Measurements from ENCODE around the gene GALNT4.
A peak's percentile ranks its signal among the peaks of the same experiment; 100 is the strongest.

GALNT4 gene

DNA sequence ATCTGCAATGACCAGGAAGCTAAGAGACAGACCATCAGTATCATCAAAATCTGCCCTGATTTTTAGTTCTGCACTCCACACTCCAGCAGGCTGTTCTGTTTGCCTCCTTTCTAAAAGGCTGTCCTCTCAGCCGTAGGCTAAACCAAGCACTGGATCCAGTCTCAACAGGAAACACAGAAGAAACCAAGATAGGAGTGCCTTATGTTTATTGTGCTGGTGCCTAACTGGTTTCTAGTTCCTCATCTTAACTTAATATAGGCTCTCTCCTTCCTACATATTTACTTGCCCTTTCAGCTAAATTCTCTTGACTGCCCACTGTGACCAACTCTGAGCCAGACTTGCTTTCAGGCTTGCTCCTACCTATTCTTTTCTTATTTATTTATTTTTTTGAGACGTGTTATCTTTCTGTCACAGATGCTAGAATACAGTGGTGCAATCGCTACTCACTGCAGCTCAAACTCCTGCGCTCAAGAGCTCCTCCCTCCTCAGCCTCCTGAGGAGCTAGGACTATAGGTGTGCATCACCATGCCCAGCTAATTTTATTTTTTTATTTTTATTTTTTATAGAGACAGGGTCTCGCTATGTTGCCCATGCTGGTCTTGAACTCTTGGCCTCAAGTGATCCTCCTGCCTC, 30.8 kb downstream of the GALNT4 start:
- Mint-ChIP-seq H3K4me1 (ENCODE audit: low read depth) (peaks cover 18% of the 10 kb centered on the region), H3K27me3 (ENCODE audit: low read depth) (no peaks in the 10 kb centered on the region), H3K27ac (peak overlapping the region; percentile 87), H3K9me3 (no peaks in the 10 kb centered on the region), H3K4me3 (no peak overlapping the region), H3K36me3 (ENCODE audit: low read depth) (peaks cover 25% of the 10 kb centered on the region)

DNA sequence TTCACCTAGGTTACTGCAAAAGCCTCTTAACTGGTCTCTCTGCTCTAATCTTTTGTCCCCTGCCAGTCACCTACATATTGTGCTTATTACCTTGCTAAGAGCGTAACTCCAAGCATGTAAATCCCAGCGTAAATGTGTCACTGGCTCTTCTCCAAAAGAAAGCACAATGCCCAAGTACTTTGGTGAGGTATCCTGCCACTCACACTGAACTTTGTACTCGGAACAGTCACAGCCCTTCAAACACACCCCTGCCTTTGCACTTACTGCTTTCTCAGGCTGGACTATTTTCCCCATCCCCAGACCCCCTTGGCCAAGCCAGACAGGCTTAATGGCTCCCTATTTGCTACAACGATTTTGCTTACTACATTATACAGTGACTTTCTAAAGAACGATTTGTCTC, 31.7 kb downstream of the GALNT4 start:
- H3K4me3 Mint-ChIP-seq = no peak overlapping the region
- H3K9me3 Mint-ChIP-seq = no peaks in the 10 kb centered on the region
- H3K36me3 Mint-ChIP-seq (ENCODE audit: low read depth) = peaks cover 25% of the 10 kb centered on the region
- H3K27me3 Mint-ChIP-seq (ENCODE audit: low read depth) = no peaks in the 10 kb centered on the region
- no peak overlapping the region for H3K27ac Mint-ChIP-seq
- H3K4me1 Mint-ChIP-seq (ENCODE audit: low read depth) = peaks cover 18% of the 10 kb centered on the region

DNA sequence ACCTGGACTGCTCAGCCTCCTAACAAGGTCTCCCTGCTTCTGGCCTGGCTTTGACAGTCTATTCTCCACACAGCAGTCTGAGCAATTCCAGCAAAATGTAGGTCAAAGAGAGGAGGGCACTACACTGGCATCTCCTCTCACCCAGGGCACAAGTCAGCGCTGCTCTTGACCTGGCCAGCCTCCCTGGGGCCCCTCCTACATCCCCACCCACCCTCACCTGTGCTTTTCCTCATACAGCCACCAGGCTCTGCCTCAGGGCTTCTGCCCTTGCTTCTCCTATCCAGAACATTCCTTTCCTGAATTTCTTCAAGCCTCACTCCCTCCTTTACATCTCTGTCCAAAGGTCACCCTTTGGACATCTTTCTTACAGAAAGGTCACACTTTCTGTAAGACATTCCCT, 33.7 kb downstream of the GALNT4 start:
- Mint-ChIP-seq H3K9me3 (no peaks in the 10 kb centered on the region), H3K4me3 (no peak overlapping the region), H3K27me3 (ENCODE audit: low read depth) (no peaks in the 10 kb centered on the region), H3K4me1 (ENCODE audit: low read depth) (peaks cover 14% of the 10 kb centered on the region), H3K27ac (no peak overlapping the region), H3K36me3 (ENCODE audit: low read depth) (peaks cover 28% of the 10 kb centered on the region)

DNA sequence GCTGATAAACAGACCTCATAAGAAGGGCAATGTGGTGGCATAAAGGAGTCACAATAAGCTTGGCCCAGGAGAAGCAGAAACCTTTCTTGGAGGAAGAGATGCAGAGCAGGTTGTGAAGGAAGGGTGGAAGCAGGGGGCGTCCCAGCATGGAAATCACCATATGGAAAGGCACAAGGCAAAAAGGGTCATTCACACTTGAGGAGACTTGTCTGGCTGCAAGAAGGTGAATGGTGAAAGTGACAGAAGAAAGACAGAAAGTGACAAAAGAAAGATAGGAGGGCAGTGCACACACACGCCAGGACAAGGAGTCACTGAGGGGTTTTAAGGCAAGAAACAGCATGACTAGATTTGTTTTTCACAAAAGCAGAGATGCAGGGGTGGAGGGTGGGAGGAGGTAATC, 38.3 kb downstream of the GALNT4 start:
- H3K4me1 Mint-ChIP-seq (ENCODE audit: low read depth) = no peaks in the 10 kb centered on the region
- H3K27ac Mint-ChIP-seq = no peak overlapping the region
- H3K4me3 Mint-ChIP-seq = no peak overlapping the region
- H3K9me3 Mint-ChIP-seq = no peaks in the 10 kb centered on the region
- H3K36me3 Mint-ChIP-seq (ENCODE audit: low read depth) = peaks cover 29% of the 10 kb centered on the region
- no peaks in the 10 kb centered on the region for H3K27me3 Mint-ChIP-seq (ENCODE audit: low read depth)

DNA sequence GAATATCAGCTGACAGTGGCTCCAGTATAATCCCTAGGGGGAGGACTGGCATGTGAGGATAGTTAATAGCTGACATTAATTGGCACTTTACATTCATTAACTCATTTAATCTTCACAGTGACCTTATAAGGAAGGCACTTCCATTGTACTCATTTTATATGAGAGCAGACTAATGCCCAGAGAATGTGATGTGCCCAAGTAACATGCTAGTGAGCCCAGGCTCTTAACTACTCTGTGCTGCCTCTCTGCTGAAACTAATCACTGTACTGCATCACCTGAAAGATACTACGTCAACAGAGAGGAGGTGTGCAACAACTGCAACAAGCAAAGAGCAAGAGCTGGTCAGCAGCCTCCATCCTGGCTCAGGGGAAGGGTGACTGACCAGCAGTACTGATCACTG, 40.1 kb downstream of the GALNT4 start:
- Mint-ChIP-seq H3K36me3 (ENCODE audit: low read depth) (peaks cover 30% of the 10 kb centered on the region), H3K4me3 (no peak overlapping the region), H3K27me3 (ENCODE audit: low read depth) (no peaks in the 10 kb centered on the region), H3K9me3 (no peaks in the 10 kb centered on the region), H3K4me1 (ENCODE audit: low read depth) (no peaks in the 10 kb centered on the region), H3K27ac (no peak overlapping the region)

DNA sequence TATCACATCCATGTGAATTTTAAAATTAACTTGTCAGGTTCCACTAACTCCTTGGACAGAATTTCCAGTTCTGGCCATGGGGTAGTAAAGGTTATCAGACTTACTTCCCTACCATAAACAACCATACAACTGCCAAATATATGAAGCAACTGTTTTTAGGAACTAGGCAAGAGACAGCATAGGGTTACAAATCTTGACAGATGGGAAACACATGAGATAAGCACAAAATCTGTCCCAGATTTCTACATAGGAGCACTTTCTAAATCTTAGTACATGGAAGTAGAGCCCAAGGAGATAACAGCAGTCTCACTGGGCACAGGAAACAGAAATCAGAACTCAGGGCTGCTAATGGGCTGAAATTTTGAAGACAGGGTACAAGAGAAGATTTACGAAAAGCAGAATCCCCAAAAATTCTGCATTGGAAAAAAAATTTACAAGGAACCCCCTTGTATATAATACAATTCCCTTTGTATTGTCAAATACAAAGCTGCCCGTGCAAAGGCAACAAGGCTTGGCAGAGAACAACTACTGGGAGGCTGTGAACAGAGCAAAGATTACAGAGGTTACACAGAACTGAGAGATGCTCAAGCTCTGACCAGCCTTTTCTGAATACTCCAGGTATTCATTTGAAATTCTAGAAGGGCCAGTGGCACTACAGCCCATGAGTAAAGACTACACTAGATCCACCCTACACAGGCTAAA, 43.2 kb downstream of the GALNT4 start:
- peaks cover 7% of the 10 kb centered on the region for H3K4me1 Mint-ChIP-seq (ENCODE audit: low read depth)
- peaks cover 33% of the 10 kb centered on the region for H3K36me3 Mint-ChIP-seq (ENCODE audit: low read depth)
- H3K27ac Mint-ChIP-seq = peak overlapping the region; percentile 12
- H3K27me3 Mint-ChIP-seq (ENCODE audit: low read depth) = no peaks in the 10 kb centered on the region
- no peak overlapping the region for H3K4me3 Mint-ChIP-seq
- H3K9me3 Mint-ChIP-seq = no peaks in the 10 kb centered on the region

DNA sequence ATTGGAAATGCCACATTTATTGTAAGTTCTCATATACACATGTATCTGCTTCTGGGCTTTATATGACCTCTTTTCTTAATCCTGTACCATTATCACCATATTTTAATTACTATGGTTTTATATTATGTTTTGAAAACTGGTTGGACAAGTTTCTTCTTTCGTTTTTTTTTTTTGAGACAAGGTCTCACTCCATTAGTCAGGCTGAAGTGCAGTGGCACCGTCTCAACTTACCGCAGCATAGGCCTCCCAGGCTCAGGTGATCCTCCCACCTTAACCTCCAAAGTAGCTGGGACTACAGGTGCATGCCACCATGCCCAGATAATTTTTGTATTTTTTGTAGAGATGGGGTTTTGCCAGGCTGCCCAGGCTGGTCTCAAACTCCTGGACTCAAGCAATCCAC, 44.6 kb downstream of the GALNT4 start:
- H3K9me3 Mint-ChIP-seq = no peaks in the 10 kb centered on the region
- H3K27me3 Mint-ChIP-seq (ENCODE audit: low read depth) = no peaks in the 10 kb centered on the region
- peaks cover 23% of the 10 kb centered on the region for H3K36me3 Mint-ChIP-seq (ENCODE audit: low read depth)
- peaks cover 7% of the 10 kb centered on the region for H3K4me1 Mint-ChIP-seq (ENCODE audit: low read depth)
- no peak overlapping the region for H3K4me3 Mint-ChIP-seq
- no peak overlapping the region for H3K27ac Mint-ChIP-seq

DNA sequence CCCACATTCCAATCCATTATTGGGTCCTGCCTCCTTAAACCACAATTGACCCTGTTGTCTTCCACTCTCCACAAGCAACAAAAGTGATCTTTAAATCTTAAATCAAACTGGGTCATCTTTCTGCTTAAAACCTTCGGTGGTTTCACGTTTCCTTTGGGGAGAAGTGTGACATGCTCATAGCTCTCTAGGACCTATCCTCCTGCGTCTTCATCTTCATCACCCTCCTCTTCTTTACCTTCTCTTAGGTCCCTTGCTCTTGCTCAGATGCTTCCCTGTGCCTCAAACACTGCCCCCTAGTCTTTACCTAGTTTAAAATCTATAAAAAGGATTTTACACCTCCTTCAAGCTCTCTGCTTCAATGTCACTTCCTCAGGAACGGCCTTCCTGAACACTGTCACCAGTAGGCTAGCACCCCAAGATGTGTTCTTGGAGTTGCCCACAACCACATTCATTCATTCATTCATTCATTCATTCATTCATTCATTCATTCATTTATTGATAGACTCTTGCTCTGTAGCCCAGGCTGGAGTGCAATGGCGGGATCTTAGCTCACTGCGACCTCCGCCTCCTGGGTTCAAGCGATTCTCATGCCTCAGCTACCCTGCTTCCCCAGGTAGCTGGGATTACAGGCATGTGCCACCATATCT, 46.8 kb downstream of the GALNT4 start:
- no peaks in the 10 kb centered on the region for H3K27me3 Mint-ChIP-seq (ENCODE audit: low read depth)
- peaks cover 15% of the 10 kb centered on the region for H3K36me3 Mint-ChIP-seq (ENCODE audit: low read depth)
- no peaks in the 10 kb centered on the region for H3K9me3 Mint-ChIP-seq
- H3K4me1 Mint-ChIP-seq (ENCODE audit: low read depth) = peaks cover 16% of the 10 kb centered on the region
- peak overlapping the region; percentile 2 for H3K4me3 Mint-ChIP-seq
- H3K27ac Mint-ChIP-seq = peak overlapping the region; percentile 9

DNA sequence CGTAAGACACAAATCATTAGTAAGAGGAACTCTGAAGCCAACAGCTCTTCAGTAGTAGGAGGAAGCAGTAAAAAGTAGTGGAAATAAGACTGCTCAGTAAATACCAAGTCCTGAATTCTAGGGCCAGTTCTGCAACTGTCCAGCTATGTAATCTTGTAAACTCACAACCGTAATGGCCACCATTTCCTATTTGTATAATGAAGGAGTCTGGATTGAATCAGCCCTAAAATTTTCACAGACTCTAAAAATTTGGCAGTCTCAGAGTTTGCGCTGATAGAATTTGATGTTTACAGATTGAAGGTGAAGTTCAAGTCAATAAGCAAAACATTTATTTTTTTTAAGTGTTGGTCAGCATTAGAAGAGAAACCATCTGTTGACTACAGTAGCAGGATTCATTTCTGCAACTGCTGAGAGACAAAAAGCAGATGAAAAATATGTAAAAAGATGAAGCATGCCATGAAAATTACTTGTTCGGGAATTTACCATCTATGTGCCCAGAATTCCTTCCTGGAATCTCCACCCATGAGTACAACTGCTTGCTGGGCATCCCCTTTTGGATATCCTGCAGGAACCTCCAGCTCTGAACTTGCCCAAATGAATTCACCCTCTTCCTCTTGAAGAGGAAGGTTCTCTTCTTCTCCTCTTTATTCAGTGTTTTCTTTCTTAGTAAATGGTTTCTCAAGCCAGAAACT, 47.5 kb downstream of the GALNT4 start:
- H3K36me3 Mint-ChIP-seq (ENCODE audit: low read depth) = peaks cover 14% of the 10 kb centered on the region
- peaks cover 22% of the 10 kb centered on the region for H3K4me1 Mint-ChIP-seq (ENCODE audit: low read depth)
- no peak overlapping the region for H3K4me3 Mint-ChIP-seq
- no peak overlapping the region for H3K27ac Mint-ChIP-seq
- H3K27me3 Mint-ChIP-seq (ENCODE audit: low read depth) = no peaks in the 10 kb centered on the region
- no peaks in the 10 kb centered on the region for H3K9me3 Mint-ChIP-seq

DNA sequence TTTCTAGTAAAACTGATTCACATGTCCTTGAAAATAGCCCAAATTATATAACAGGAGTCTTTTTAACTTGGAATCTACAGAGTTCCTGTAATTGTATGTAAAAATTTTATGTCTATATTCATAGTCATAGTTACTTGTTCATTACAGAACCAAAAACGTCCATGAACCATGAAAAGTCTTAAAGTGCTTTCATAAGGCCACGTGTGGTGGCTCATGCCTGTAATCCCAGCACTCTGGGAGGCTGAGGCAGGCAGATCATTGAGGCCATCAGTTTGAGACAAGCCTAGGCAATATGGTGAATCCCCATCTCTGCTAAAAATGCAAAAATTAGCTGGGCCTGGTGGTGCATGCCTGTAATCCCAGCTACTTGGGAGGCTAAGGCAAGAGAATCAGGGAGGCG, 48.4 kb downstream of the GALNT4 start:
- H3K36me3 Mint-ChIP-seq (ENCODE audit: low read depth) = peaks cover 13% of the 10 kb centered on the region
- no peak overlapping the region for H3K4me3 Mint-ChIP-seq
- no peak overlapping the region for H3K27ac Mint-ChIP-seq
- H3K27me3 Mint-ChIP-seq (ENCODE audit: low read depth) = no peaks in the 10 kb centered on the region
- H3K4me1 Mint-ChIP-seq (ENCODE audit: low read depth) = peaks cover 26% of the 10 kb centered on the region
- no peaks in the 10 kb centered on the region for H3K9me3 Mint-ChIP-seq

DNA sequence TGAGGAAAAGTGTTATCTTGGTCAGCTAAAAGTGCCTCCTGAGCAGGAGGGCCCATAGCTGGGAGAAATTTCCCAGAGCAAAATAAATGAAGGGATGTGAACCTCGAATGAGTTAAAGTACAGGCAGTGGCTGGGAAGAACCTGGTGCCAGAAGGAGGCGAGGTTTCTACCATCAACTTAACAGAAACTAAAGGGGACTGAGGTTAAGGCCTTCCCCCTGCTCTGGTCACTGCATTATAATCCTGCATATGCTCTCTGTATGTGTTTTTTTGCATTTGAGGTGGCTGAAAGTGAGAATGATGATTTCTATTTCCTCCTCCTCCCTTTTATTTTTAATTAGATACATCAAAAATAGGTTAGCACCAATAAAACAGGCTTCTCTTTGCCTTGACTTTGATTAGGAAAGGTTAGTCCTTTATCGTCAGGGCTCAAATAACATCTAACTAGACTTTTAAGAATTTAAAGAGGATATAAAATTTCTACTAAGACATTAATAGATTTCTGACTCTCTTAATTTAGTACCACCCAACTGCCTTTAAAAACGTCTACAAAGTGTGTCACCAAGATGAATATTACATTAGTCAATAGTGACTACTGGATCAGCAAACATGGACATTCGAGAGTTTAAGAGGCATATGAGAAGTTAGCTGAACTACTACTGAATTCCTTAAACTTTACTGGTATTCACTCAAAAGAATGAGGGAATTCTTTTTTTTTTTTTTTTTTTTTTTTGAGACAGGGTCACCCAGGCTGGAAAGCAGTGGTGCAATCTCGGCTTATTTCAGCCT, 49.2 kb downstream of the GALNT4 start:
- Mint-ChIP-seq H3K36me3 (ENCODE audit: low read depth) (peaks cover 12% of the 10 kb centered on the region), H3K27me3 (ENCODE audit: low read depth) (no peaks in the 10 kb centered on the region), H3K27ac (no peak overlapping the region), H3K9me3 (no peaks in the 10 kb centered on the region), H3K4me1 (ENCODE audit: low read depth) (peaks cover 33% of the 10 kb centered on the region), H3K4me3 (no peak overlapping the region)

DNA sequence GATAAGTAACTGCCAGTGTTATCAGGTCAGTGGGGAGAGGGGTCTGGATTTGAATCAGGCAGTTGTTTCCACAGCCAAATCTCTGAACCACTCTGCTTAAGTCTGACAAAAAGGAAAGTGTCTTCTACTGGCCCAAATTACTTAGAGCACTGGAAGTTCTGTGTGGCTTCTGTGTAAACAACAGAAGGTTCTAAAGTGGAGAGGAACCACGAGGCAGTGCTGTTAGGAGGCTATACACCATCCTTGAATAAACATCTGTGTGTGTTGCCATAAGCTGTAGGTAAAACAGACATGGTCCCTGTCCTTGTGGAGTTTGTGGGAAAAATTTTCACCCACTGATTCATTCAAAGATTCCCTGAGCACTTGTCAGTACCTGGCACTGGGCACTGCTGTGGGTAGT, 50.0 kb downstream of the GALNT4 start:
- no peaks in the 10 kb centered on the region for H3K27me3 Mint-ChIP-seq (ENCODE audit: low read depth)
- H3K36me3 Mint-ChIP-seq (ENCODE audit: low read depth) = peaks cover 12% of the 10 kb centered on the region
- no peak overlapping the region for H3K4me3 Mint-ChIP-seq
- H3K9me3 Mint-ChIP-seq = no peaks in the 10 kb centered on the region
- H3K27ac Mint-ChIP-seq = peak overlapping the region; percentile 16
- peaks cover 35% of the 10 kb centered on the region for H3K4me1 Mint-ChIP-seq (ENCODE audit: low read depth)
